Measurements from ENCODE around the gene RPRD1B. TPM values are rescaled to one million over a fixed set of nuclear protein-coding genes. Genes with fewer than 3 reads are reported as not detected.

RPRD1B gene
- total and polyA plus RNA-seq, 2 of the 13 experiments (the other 11 are each of a cell fraction or from before 2014, with no cell fraction given), result 31.1 to 41.5 TPM

- TF ChIP-seq ISX (CRISPR knock-in tag; conservative IDR thresholded peaks at IDR 0.05) (peak; percentile 74; the same call in 1 of the 2 replicates), ERF (CRISPR knock-in tag; IDR thresholded peaks at IDR 0.05) (peak; percentile 91), TIGD3 (CRISPR knock-in tag; IDR thresholded peaks at IDR 0.05; ENCODE audit: borderline replicate concordance) (peak; percentile 81; the same call in 1 of the 2 replicates), GMEB1 (CRISPR knock-in tag; IDR thresholded peaks at IDR 0.05; ENCODE audit: borderline replicate concordance) (peak; percentile 89), ZNF225 (CRISPR knock-in tag; IDR thresholded peaks at IDR 0.05) (peak; percentile 67; the same call in 1 of the 2 replicates), SP5 (CRISPR knock-in tag; IDR thresholded peaks at IDR 0.05; ENCODE audit: borderline replicate concordance, low read depth) (peak; percentile 56; the same call in 1 of the 2 replicates), POLR2AphosphoS5 (IDR thresholded peaks at IDR 0.05; ENCODE audit: low read depth, low read length) (peak; percentile 97), ZBTB7A (CRISPR knock-in tag; IDR thresholded peaks at IDR 0.05) (peak; percentile 79), ZFP36 (IDR thresholded peaks at IDR 0.05; ENCODE audit: borderline replicate concordance, low read depth, low read length, partially characterized antibody) (peak; percentile 42), FLYWCH1 (CRISPR knock-in tag; IDR thresholded peaks at IDR 0.05) (peak; percentile 91; the same call in 1 of the 2 replicates), ATM (IDR thresholded peaks at IDR 0.05; ENCODE audit: borderline replicate concordance) (no peak), KLF11 (CRISPR knock-in tag; IDR thresholded peaks at IDR 0.05) (peak; percentile 90), SALL1 (CRISPR knock-in tag; IDR thresholded peaks at IDR 0.05) (peak; percentile 91), MTF2 (CRISPR knock-in tag; IDR thresholded peaks at IDR 0.05; ENCODE audit: borderline replicate concordance) (peak; percentile 93; the same call in 1 of the 2 replicates), POGZ (CRISPR knock-in tag; IDR thresholded peaks at IDR 0.05) (peak; percentile 92), ZNF251 (CRISPR knock-in tag; IDR thresholded peaks at IDR 0.05) (peak; percentile 57; the same call in 1 of the 2 replicates), ZNF546 (CRISPR knock-in tag; conservative IDR thresholded peaks at IDR 0.05) (peak; percentile 92), NCOA1 (CRISPR knock-in tag; IDR thresholded peaks at IDR 0.05) (peak; percentile 85; the same call in 1 of the 2 replicates), PAXIP1 (CRISPR knock-in tag; conservative IDR thresholded peaks at IDR 0.05) (peak; percentile 51; the same call in 1 of the 2 replicates), SIX1 (CRISPR knock-in tag; IDR thresholded peaks at IDR 0.05; ENCODE audit: borderline replicate concordance) (peak; percentile 56), ZNF580 (CRISPR knock-in tag; IDR thresholded peaks at IDR 0.05; ENCODE audit: borderline replicate concordance, low read depth) (peak; percentile 83), SNAPC5 (CRISPR knock-in tag; IDR thresholded peaks at IDR 0.05; ENCODE audit: borderline replicate concordance) (peak; percentile 75), ZNF703 (CRISPR knock-in tag; IDR thresholded peaks at IDR 0.05; ENCODE audit: borderline replicate concordance) (peak; percentile 93; the same call in 1 of the 2 replicates)
Measured at GRCh38 chr20:38033330-38034107, at the start of gene RPRD1B, which contains the start of gene TTI1 (continued).
